ENCODE measurements around the gene FAM117B. TPM values are rescaled to one million over a fixed set of nuclear protein-coding genes. Genes with fewer than 3 reads are reported as not detected.

FAM117B gene
- total and polyA plus RNA-seq, 8 donors, result 1.9 to 49.8 (median 13.3) TPM

DNA sequence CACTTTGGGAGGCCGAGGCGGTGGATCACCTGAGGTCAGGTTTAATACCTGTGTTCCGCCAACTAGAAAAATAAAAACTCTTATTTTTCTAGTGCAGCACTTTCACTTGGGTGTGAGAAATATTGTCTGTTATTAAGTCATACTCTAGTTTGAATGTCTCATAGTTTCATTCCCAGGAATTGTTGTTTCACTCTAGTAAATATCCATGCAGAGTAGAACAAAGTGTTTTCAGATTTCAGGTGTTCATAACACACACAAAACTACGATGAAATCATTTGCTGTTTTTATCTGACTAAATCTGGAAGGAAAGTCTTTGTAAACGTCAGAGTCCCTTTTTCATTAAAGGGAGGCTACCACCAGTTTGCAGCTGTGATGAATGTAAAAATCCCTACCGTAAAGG, 4.0 kb downstream of the FAM117B start:
- no peak overlapping the region for H3K27ac ChIP-seq
- H3K4me3 ChIP-seq, result no peak overlapping the region
- intact Hi-C loops (cut with DNase I; ENCODE audit: low total_unique reads), result no loop called here
- H3K4me1 ChIP-seq, result peaks cover 13 to 56% (median 36%) of the 10 kb centered on the region in 4 donors
- DNase-seq, result no peak
- H3K9me3 ChIP-seq, result no peaks in the 10 kb centered on the region
- H3K36me3 ChIP-seq, result no peaks in the 10 kb centered on the region
- TF ChIP-seq, protein P1, sequence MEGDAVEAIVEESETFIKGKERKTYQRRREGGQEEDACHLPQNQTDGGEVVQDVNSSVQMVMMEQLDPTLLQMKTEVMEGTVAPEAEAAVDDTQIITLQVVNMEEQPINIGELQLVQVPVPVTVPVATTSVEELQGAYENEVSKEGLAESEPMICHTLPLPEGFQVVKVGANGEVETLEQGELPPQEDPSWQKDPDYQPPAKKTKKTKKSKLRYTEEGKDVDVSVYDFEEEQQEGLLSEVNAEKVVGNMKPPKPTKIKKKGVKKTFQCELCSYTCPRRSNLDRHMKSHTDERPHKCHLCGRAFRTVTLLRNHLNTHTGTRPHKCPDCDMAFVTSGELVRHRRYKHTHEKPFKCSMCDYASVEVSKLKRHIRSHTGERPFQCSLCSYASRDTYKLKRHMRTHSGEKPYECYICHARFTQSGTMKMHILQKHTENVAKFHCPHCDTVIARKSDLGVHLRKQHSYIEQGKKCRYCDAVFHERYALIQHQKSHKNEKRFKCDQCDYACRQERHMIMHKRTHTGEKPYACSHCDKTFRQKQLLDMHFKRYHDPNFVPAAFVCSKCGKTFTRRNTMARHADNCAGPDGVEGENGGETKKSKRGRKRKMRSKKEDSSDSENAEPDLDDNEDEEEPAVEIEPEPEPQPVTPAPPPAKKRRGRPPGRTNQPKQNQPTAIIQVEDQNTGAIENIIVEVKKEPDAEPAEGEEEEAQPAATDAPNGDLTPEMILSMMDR (IDR thresholded peaks at IDR 0.05), result no peak
- TF ChIP-seq EP300 (IDR thresholded peaks at IDR 0.05) (no peak), POLR2AphosphoS5 (IDR thresholded peaks at IDR 0.05) (no peak), POLR2A (IDR thresholded peaks at IDR 0.05) (no peak)
- no peaks in the 10 kb centered on the region for H3K27me3 ChIP-seq
- WGBS, 5 donors, result 70 to 87% (median 82%) methylated on average over 6 of the region's 6 CpGs

DNA sequence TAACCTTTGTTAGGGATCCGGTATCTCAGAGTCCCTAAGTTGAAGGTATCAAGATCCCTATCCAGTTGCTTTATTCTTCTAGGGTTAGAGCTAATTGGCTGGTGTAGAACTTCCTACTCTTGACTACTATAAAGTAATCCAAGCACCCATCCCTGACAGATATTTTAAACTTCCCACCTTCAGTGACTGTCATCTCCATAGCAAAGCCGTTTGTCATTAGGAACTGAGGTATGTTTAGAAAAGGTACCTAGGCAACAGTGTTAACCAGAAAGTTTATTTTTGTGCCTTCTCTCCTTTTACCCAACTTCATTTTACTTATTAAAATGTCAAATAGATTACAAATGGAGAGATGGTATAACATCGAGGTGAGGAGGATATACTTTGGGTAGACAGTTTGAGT, 4.5 kb downstream of the FAM117B start:
- intact Hi-C loops (cut with DNase I; ENCODE audit: low total_unique reads), result no loop called here
- no peak overlapping the region for H3K4me3 ChIP-seq
- TF ChIP-seq POLR2AphosphoS5 (IDR thresholded peaks at IDR 0.05) (no peak), EP300 (IDR thresholded peaks at IDR 0.05) (no peak), POLR2A (IDR thresholded peaks at IDR 0.05) (no peak)
- TF ChIP-seq, protein P1 (IDR thresholded peaks at IDR 0.05), result no peak
- H3K9me3 ChIP-seq, result no peaks in the 10 kb centered on the region
- H3K27me3 ChIP-seq, result no peaks in the 10 kb centered on the region
- WGBS, 5 donors, result 65 to 69% (median 66%) methylated on average over 3 of the region's 3 CpGs
- DNase-seq, result peak in 1 of 2 donors; percentile 6
- H3K36me3 ChIP-seq, result no peaks in the 10 kb centered on the region
- no peak overlapping the region for H3K27ac ChIP-seq
- peaks cover 13 to 52% (median 34%) of the 10 kb centered on the region in 4 donors for H3K4me1 ChIP-seq

DNA sequence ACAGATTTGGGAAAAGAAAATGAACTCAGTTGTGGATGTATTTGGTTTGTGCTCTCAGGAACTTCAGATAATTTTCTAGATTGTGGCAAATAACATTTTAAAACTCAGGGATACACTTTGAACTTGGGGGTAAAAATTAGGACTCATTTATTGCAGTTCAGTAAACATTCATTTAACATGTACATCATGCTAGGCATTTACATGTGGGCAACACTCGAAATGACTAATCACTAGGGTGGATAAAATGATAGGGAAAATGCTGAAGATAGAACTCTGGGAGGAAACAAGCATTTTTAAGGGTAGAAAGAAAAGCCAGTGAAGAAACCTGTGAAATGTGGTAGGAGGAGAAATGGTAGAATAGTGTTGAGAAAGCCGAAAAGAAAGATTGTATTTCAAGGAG, 7.8 kb downstream of the FAM117B start:
- no peak for TF ChIP-seq EP300 (IDR thresholded peaks at IDR 0.05)
- TF ChIP-seq POLR2AphosphoS5 (IDR thresholded peaks at IDR 0.05), result no peak
- no peak for TF ChIP-seq POLR2A (IDR thresholded peaks at IDR 0.05)
- Histone ChIP-seq H3K27ac (peak overlapping the region in 2 of 5 donors; percentile 29 to 47), H3K4me3 (no peak overlapping the region), H3K36me3 (no peaks in the 10 kb centered on the region), H3K4me1 (peaks cover under 1 to 39% (median 20%) of the 10 kb centered on the region in 4 donors), H3K27me3 (no peaks in the 10 kb centered on the region), H3K9me3 (no peaks in the 10 kb centered on the region)
- WGBS, 5 donors, result 29 to 44% (median 31%) methylated on average over 2 of the region's 2 CpGs
- no peak for DNase-seq
- intact Hi-C loops (cut with DNase I; ENCODE audit: low total_unique reads), result no loop called here

DNA sequence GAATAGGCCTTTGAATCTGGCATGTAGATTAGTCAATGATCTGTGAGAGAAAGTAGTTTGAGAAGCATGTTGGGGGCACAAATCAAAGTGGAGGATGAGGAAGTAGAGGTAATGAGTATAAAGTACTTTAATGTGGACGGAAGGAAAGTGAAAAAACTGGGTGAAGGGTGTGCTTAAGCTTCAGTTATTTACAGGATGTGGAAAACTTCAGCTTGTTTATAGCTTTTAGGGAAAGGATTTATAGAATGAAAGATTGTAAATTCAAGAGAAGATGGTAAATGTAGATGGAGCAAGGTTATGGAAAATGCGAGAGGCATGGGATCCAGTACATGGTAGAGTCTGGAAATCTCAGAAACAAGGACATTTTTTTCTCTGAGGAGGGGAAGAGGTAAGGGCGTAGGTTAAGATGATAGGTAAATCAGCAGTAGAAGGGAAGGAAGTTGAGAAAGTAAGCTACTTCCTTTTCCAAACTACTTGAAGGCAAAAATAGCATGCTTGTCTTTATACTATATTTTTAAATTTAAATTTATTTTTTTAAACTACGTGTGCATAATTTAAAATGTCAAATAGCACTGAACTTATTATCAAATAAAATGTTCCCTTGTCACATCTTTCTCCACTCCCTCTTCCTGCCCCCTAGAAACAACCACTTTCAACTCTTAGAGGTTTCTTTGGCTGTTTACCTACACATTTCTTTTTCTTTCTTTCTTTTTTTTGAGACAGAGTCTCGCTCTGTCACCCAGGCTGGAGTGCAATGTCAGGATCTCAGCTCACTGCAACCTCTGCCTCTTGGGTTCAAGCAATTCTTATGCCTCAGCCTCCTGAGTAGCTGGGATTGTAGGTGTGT, 8.5 kb downstream of the FAM117B start:
- intact Hi-C loops (cut with DNase I; ENCODE audit: low total_unique reads), result no loop called here
- TF ChIP-seq, protein P1 (IDR thresholded peaks at IDR 0.05), result no peak
- TF ChIP-seq POLR2AphosphoS5 (IDR thresholded peaks at IDR 0.05), result no peak
- 57 to 62% (median 58%) methylated on average over 5 of the region's 5 CpGs for WGBS, 5 donors
- Histone ChIP-seq H3K4me1 (peaks cover 0 to 38% (median 14%) of the 10 kb centered on the region in 4 donors), H3K27me3 (no peaks in the 10 kb centered on the region), H3K4me3 (no peak overlapping the region), H3K9me3 (no peaks in the 10 kb centered on the region), H3K27ac (peak overlapping the region in 3 of 5 donors; percentile 9 to 47 (median 29)), H3K36me3 (no peaks in the 10 kb centered on the region)
- peak in 1 of 2 donors; percentile 50 for DNase-seq

DNA sequence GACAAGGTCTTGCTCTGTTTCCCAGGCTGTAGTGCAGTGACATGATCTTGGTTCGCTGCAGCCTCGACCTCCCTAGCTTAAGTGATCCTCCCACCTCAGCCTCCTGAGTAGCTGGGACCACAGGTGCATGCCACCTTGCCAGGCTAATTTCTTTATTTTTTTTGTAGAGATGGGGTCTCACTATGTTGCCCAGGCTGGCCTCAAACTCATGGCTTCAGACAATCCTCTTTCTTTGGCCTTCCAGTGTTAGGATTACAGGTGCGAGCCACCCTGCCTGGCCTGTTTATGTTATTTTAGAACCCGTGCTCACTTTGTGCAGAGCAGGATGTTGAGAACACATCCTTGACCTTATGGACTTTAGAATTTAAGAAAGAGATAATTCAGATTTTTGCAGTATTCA, 17.4 kb downstream of the FAM117B start:
- peaks cover 0 to 12% (median 0%) of the 10 kb centered on the region in 4 donors for H3K4me1 ChIP-seq
- no peak for DNase-seq
- TF ChIP-seq, protein P1 (IDR thresholded peaks at IDR 0.05), result no peak
- no peak for TF ChIP-seq POLR2A (IDR thresholded peaks at IDR 0.05)
- TF ChIP-seq POLR2AphosphoS5 (IDR thresholded peaks at IDR 0.05), result no peak
- no peak for TF ChIP-seq EP300 (IDR thresholded peaks at IDR 0.05)
- H3K36me3 ChIP-seq, result no peaks in the 10 kb centered on the region
- no peak overlapping the region for H3K4me3 ChIP-seq
- 85 to 95% (median 93%) methylated on average over 4 of the region's 4 CpGs for WGBS, 5 donors
- H3K27me3 ChIP-seq, result no peaks in the 10 kb centered on the region
- H3K9me3 ChIP-seq, result no peaks in the 10 kb centered on the region
- H3K27ac ChIP-seq, result no peak overlapping the region
- intact Hi-C loops (cut with DNase I; ENCODE audit: low total_unique reads), result no loop called here
